Activated CD4-positive, alpha-beta memory T cell treated with anti-CD3 and anti-CD28 coated beads, Interleukin-2, amount 10 ng/mL, durations not matched to agents 7 days and 5 days (primary cell): ENCODE data around the gene CALML6. TPM values are rescaled to one million over a fixed set of nuclear protein-coding genes. Genes with fewer than 3 reads are reported as not detected.

Experiments
- CTCF ChIA-PET: fragments of 350-600 bp; sonication (Branson Sonifier 250); formaldehyde crosslinking; loops from one replicate; lab custom pipeline; 2021; ENCODE audit warnings: antibody characterized with exemption, inconsistent platforms; lab: Charles Lee
- POLR2A ChIA-PET: fragments of 350-600 bp; sonication (Branson Sonifier 250); formaldehyde crosslinking; loops from one replicate; lab custom pipeline; 2021; ENCODE audit warnings: antibody characterized with exemption; lab: Charles Lee
- DNase-seq: peaks from one replicate; pipeline ENCODE4 v3.0.0-alpha.2; 2020
- H3K27ac Mint-ChIP-seq: one replicate; pipeline ENCODE4 v1.8.0; 2021; ENCODE audit warnings: mild to moderate bottlenecking, mixed read lengths
- H3K27me3 Mint-ChIP-seq: one replicate; pipeline ENCODE4 v1.8.0; 2021; ENCODE audit warnings: mixed read lengths
- H3K36me3 Mint-ChIP-seq: one replicate; pipeline ENCODE4 v1.8.0; 2021; ENCODE audit warnings: low read depth, mixed read lengths
- H3K4me1 Mint-ChIP-seq: one replicate; pipeline ENCODE4 v1.8.0; 2021; ENCODE audit warnings: mixed read lengths
- H3K4me3 Mint-ChIP-seq: one replicate; pipeline ENCODE4 v1.8.0; 2021; ENCODE audit warnings: mild to moderate bottlenecking, mixed read lengths
- H3K9me3 Mint-ChIP-seq: one replicate; pipeline ENCODE4 v1.8.0; 2021; ENCODE audit warnings: mixed read lengths
- total RNA-seq, 2 experiments: library from RNA; stranded (reverse); gene quantifications; one replicate each; pipeline ENCODE4 v1.2.3, GENCODE V29; 2021

Gene CALML6
- total RNA-seq, 2 experiments from 2014 or later = 0.25 to 0.38 TPM

DNA sequence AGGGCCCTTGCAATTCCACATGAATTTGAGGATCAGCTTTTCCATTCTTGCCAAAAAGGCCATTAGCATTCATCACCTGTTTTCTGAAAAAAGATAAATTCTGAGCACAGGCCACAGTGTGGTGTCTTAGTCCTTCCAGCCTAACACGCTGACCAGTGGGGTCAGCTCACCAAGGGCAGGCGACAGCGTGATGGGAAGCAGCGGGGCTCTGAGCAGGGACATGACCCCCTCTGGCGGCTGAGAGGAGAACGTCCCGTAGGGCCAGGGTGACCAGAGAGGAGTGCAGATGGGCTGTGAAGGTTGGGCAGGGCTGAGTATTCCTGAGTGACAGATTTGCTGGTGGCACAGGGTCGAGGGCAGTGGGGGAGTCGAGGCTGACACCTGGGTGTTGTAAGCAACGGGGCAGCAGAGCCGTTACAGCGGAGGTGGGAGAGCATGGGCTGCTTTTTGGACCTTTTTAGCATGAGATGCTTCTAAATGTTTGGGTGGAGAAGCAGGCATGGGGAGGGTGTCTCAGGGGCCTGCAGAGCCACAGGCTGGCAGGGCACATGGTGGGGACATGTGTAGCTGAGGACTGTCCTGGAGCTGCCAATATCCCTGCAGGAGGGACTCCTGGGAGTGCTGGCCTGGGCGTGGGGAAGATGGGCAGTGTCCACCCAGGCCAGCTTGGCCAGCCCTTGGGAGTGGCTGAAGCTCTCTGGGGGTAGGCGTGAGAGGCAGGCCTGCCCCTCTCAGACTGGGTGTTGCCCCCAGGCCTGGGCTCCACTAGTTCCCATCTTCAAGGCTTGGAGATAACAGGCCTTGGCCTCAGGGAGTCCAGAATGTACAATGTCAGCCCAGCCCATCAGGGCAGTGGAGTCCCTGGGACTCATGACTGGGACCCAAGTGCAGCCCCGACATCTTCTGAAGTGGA, 8.6 kb upstream of the CALML6 start:
- no peaks in the 10 kb centered on the region for H3K27me3 Mint-ChIP-seq
- peak overlapping the region; percentile 17 for H3K4me3 Mint-ChIP-seq
- peak overlapping the region; percentile 31 for H3K27ac Mint-ChIP-seq
- peak; percentile 72 for DNase-seq
- peaks cover 18% of the 10 kb centered on the region for H3K4me1 Mint-ChIP-seq
- H3K36me3 Mint-ChIP-seq = no peaks in the 10 kb centered on the region
- ChIA-PET POLR2A (interaction anchor here (0.9 to 3.0 kb wide), 3 partner anchors 12 to 126 kb away, joined by 3 to 10 read pairs (median 5); no protein-coding TSS in a partner anchor), CTCF (interaction anchor here (0.6 to 3.5 kb wide), 28 partner anchors 8 to 336 kb away, joined by 3 to 35 read pairs (median 4); partner anchors contain the start of gene NADK)
- no peaks in the 10 kb centered on the region for H3K9me3 Mint-ChIP-seq

DNA sequence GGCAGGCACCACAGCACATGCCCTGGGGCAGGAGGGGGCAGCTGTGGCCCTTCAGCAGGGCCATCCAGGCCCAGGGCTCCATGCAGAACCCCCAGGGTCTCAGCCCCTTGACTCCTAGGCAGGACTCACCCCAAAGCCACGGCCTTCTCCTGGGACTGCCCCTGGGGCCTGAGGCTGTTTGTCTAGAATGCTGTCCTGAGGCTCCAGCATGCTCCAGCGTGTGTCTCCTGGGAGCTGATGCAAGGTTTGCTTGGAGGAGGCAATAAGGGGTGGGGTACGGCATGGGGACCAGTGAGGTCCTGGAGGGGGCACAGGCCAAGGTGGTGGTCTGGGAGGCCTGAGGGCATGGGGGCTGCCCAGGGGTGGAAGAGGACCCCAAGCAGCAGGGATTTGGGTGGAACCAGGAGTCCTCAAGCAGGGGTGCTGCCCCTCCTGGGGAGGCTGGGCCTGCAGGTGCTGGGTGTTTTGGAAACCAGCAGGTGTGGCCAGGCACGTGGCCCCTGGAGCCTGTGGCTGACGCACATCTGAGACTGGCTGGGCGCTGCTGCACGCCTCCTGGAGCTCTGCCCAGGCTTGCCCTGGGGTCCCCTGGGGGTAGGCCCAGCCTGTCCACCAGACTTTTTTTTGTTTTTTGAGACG, 7.8 kb upstream of the CALML6 start:
- Mint-ChIP-seq H3K4me1 (peaks cover 18% of the 10 kb centered on the region), H3K36me3 (no peaks in the 10 kb centered on the region), H3K9me3 (no peaks in the 10 kb centered on the region), H3K27me3 (no peaks in the 10 kb centered on the region), H3K4me3 (peak overlapping the region; percentile 46), H3K27ac (no peak overlapping the region)
- DNase-seq = no peak
- ChIA-PET POLR2A (interaction anchor here (3.0 to 3.1 kb wide), 2 partner anchors 9 to 128 kb away, joined by 20 to 22 read pairs; partner anchors contain the start of gene NADK), CTCF (interaction anchor here (1.5 to 3.5 kb wide), 6 partner anchors 9 to 129 kb away, joined by 3 to 35 read pairs (median 7); partner anchors contain the start of gene NADK)

DNA sequence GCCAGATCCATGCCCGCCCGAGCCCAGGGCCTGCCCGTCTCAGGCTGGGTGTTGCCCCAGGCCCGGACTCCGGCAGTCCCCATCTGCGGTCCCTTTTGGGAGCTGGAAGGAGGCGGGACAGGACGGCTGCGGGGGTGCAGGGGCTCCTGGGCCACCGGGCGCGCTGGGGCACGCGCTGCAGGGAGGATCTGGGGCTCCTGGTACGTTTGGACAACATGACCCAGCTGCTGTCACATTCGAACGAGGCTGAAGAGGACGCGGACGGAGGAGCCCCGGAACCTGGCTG, 6.6 kb upstream of the CALML6 start:
- Mint-ChIP-seq H3K4me1 (peaks cover 18% of the 10 kb centered on the region), H3K27me3 (no peaks in the 10 kb centered on the region), H3K9me3 (no peaks in the 10 kb centered on the region), H3K36me3 (no peaks in the 10 kb centered on the region), H3K4me3 (peak overlapping the region; percentile 67), H3K27ac (peak overlapping the region; percentile 35)
- DNase-seq = no peak
- CTCF ChIA-PET = interaction anchor here (0.8 to 3.5 kb wide), 19 partner anchors 10 to 618 kb away, joined by 3 to 35 read pairs (median 5); partner anchors contain the start of genes MORN1, NADK, PANK4 and RER1
- POLR2A ChIA-PET = interaction anchor here (0.6 to 3.1 kb wide), 12 partner anchors 10 to 132 kb away, joined by 3 to 22 read pairs (median 6); partner anchors contain the start of genes NADK and TMEM52

DNA sequence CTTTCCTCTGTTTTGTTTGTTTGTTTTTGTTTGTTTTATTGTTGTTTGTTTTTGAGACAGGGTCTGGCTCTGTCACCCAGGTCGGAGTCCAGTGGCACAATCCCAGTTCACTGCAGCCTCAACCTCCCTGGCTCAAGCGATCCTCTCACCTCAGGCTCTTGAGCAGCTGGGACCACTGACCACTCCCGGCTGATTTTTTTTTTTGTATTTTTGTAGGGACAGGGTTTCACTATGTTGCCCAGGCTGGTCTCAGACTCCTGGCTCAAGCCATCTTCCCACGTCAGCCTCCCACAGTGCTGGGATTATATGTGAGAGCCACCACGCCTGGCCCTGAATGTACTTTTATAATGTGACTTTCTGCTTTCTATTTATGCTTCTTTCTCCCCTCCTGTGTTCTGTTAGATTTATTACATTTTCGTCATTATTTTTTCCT, 5.0 kb upstream of the CALML6 start:
- DNase-seq = no peak
- POLR2A ChIA-PET = interaction anchor here (0.9 to 3.1 kb wide), 8 partner anchors 10 to 472 kb away, joined by 3 to 22 read pairs (median 8); partner anchors contain the start of genes MIB2, NADK and TMEM52
- Mint-ChIP-seq H3K36me3 (no peaks in the 10 kb centered on the region), H3K9me3 (no peaks in the 10 kb centered on the region), H3K4me1 (peaks cover 18% of the 10 kb centered on the region), H3K27ac (peak overlapping the region; percentile 9), H3K27me3 (peaks cover 3% of the 10 kb centered on the region), H3K4me3 (peak overlapping the region; percentile 75)
- CTCF ChIA-PET = interaction anchor here (1.0 to 3.5 kb wide), 6 partner anchors 10 to 135 kb away, joined by 3 to 35 read pairs (median 10); partner anchors contain the start of genes NADK and TMEM52

DNA sequence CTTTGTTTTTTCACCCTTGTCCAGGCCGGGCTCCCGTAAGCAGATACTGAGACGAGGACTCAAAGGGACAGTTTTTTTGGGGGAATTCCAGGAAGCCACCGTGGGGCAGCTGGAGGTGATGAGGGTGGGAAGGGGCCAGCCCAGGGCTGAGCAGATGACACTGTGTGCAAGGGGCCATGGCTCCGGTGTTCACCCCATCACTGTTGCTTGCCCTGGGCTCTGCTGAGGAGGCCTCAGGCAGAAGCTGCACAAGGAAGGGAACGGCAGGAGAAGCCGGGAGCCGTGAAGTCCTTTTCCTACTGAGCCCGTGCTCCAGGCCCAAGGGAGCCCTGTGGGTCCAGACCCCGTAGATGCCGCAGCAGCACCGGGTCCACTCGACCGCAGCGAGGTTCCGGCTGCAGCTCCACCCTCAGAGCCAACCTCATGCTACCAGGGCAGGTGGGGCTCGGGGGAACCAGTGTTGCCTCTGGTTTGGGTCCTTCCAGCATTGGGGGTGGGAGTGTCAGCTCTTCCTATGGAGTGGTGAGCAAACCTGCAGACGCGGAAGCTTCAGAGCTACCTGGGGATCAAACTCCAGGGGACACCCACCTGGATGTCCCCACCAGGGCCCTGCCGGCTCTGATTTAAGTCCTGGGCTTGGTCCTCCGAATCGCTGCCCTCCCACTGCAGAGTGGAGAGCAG, 4.3 kb upstream of the CALML6 start:
- no peak for DNase-seq
- Mint-ChIP-seq H3K27ac (no peak overlapping the region), H3K4me3 (peak overlapping the region; percentile 75), H3K36me3 (no peaks in the 10 kb centered on the region), H3K27me3 (peaks cover 3% of the 10 kb centered on the region), H3K9me3 (no peaks in the 10 kb centered on the region), H3K4me1 (peaks cover 18% of the 10 kb centered on the region)
- ChIA-PET CTCF (interaction anchor here (2.3 kb wide), 1 partner anchor 24 kb away, joined by 12 read pairs; no protein-coding TSS in a partner anchor), POLR2A (interaction anchor here (0.6 to 1.1 kb wide), 2 partner anchors 67 to 139 kb away, joined by 4 read pairs; no protein-coding TSS in a partner anchor)

GRCh38 chr1:1911350-1912041, 3.6 kb upstream of the CALML6 start:
- H3K27ac Mint-ChIP-seq = no peak overlapping the region
- ChIA-PET POLR2A (interaction anchor here (1.1 kb wide), 1 partner anchor 67 kb away, joined by 4 read pairs; no protein-coding TSS in a partner anchor), CTCF (no interaction called here)
- no peak overlapping the region for H3K4me3 Mint-ChIP-seq
- peaks cover 3% of the 10 kb centered on the region for H3K27me3 Mint-ChIP-seq
- DNase-seq = no peak
- H3K36me3 Mint-ChIP-seq = no peaks in the 10 kb centered on the region
- no peaks in the 10 kb centered on the region for H3K9me3 Mint-ChIP-seq
- H3K4me1 Mint-ChIP-seq = peaks cover 14% of the 10 kb centered on the region

GRCh38 chr1:1914101-1914970, 724 bp upstream of the CALML6 start:
- H3K27ac Mint-ChIP-seq = no peak overlapping the region
- H3K4me1 Mint-ChIP-seq = peaks cover 9% of the 10 kb centered on the region
- no peak for DNase-seq
- ChIA-PET POLR2A (no interaction called here), CTCF (no interaction called here)
- no peaks in the 10 kb centered on the region for H3K36me3 Mint-ChIP-seq
- no peaks in the 10 kb centered on the region for H3K9me3 Mint-ChIP-seq
- H3K27me3 Mint-ChIP-seq = peaks cover 3% of the 10 kb centered on the region
- H3K4me3 Mint-ChIP-seq = no peak overlapping the region

GRCh38 chr1:1915911-1916840, 1.1 kb downstream of the CALML6 start:
- no peak for DNase-seq
- Mint-ChIP-seq H3K4me3 (no peak overlapping the region), H3K4me1 (peaks cover 4% of the 10 kb centered on the region), H3K27me3 (peaks cover 3% of the 10 kb centered on the region), H3K36me3 (no peaks in the 10 kb centered on the region), H3K27ac (no peak overlapping the region), H3K9me3 (no peaks in the 10 kb centered on the region)
- POLR2A ChIA-PET = no interaction called here
- CTCF ChIA-PET = no interaction called here

GRCh38 chr1:1916851-1917251, 1.8 kb downstream of the CALML6 start:
- no peaks in the 10 kb centered on the region for H3K9me3 Mint-ChIP-seq
- no peaks in the 10 kb centered on the region for H3K36me3 Mint-ChIP-seq
- H3K27ac Mint-ChIP-seq = no peak overlapping the region
- H3K4me3 Mint-ChIP-seq = no peak overlapping the region
- peaks cover 4% of the 10 kb centered on the region for H3K4me1 Mint-ChIP-seq
- no peak for DNase-seq
- peaks cover 3% of the 10 kb centered on the region for H3K27me3 Mint-ChIP-seq
- CTCF ChIA-PET = no interaction called here
- POLR2A ChIA-PET = no interaction called here

DNA sequence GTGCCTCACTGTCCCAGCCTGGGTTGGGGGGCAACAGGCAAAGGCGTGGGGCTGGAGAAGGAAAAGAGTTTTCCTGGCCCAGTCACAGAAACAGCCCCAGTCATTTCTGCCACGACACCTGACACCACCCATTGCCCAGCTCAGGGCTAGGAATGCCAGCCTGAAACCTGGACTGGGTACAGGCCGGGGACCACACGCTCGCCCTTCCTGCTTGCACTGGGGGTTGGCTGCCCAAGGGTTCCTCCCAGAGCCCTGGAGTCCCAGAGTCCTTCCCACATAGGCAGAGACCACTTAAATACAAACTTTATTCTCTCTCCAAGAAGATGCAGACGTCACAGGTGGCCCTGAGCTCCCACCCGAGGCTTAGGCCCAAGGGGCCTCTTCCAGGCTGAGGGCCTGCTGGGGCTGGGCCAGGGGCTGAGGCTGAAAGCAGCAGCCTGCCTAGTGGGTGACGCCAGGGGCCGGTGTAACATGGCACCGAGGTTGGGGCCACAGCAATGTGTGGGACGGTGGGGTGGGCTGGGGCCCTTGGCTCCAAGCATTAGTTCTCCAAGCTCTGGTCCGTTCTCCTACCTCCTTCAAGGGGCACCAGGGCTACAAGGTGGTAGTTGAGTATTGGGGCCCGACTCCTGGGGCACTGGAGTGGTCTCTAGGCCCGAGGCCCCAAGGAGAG, 2.4 kb downstream of the CALML6 start:
- Mint-ChIP-seq H3K27ac (no peak overlapping the region), H3K4me3 (peak overlapping the region; percentile 24), H3K4me1 (peaks cover 4% of the 10 kb centered on the region), H3K9me3 (no peaks in the 10 kb centered on the region), H3K27me3 (peaks cover 3% of the 10 kb centered on the region), H3K36me3 (no peaks in the 10 kb centered on the region)
- DNase-seq = no peak
- ChIA-PET POLR2A (no interaction called here), CTCF (no interaction called here)
